ENCODE data around the gene DYNLT5.

DYNLT5 gene

GRCh38 chr1:66758241-66758755 is 6.0 kb downstream of the DYNLT5 start:
- H2AFZ ChIP-seq (ENCODE audit: low read depth, low read length), result no peak overlapping the region

DNA sequence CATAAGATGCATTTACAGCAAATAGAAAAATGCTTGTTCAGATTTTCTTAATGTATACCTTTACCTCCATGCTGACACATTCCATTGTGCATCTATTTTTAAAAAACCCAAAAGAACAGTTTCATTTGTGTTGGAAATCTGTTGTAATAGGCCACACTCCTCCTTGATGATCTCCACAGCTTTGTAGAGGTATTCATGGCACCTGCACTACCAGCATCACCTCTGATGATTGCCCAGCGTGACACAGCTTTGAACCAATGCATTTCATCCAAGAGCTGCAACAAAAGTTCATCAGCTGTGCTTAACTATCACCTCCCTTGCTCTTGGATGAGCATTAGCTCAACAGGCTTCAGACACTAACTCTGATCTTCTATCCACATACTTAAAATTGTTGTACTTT is 8.2 kb downstream of the DYNLT5 start:
- Histone ChIP-seq H3K4me3 (ENCODE audit: low read length) (no peak overlapping the region), H3K4me1 (ENCODE audit: insufficient read depth, low read length) (no peaks in the 10 kb centered on the region), H3K36me3 (ENCODE audit: insufficient read depth, low read length) (no peaks in the 10 kb centered on the region), H3K27me3 (ENCODE audit: insufficient read depth, low read length) (no peaks in the 10 kb centered on the region), H2AFZ (ENCODE audit: low read depth, low read length) (no peak overlapping the region), H3K9me3 (ENCODE audit: low read length) (no peaks in the 10 kb centered on the region)

More at GRCh38 chr1:66758241-66758755, 6.0 kb downstream of the DYNLT5 start:
- Histone ChIP-seq H3K36me3 (ENCODE audit: insufficient read depth, low read length) (no peaks in the 10 kb centered on the region), H3K4me1 (ENCODE audit: insufficient read depth, low read length) (no peaks in the 10 kb centered on the region), H3K4me3 (ENCODE audit: low read length) (no peak overlapping the region), H3K9me3 (ENCODE audit: low read length) (no peaks in the 10 kb centered on the region), H3K27me3 (ENCODE audit: insufficient read depth, low read length) (no peaks in the 10 kb centered on the region)

DNA sequence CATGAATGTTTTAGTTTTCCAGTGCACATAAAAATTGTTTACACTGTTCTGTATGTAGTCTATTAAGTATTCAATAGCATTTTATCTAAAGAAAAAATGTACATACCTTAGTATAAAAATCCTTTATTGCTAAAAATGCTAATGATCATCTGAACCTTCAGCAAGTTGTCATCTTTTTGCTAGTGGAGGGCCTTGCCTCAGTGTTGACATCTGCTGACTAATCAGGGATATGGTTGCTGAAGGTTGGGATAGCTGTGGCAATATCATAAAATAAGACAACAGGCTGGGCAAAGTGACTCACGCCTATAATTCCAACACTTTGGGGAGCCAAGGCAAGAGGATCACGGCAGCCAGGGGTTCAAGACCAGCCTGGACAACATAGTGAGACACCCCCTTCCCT is 9.0 kb downstream of the DYNLT5 start:
- no peaks in the 10 kb centered on the region for H3K36me3 ChIP-seq (ENCODE audit: insufficient read depth, low read length)
- no peak overlapping the region for H3K4me3 ChIP-seq (ENCODE audit: low read length)
- no peaks in the 10 kb centered on the region for H3K4me1 ChIP-seq (ENCODE audit: insufficient read depth, low read length)
- H3K9me3 ChIP-seq (ENCODE audit: low read length), result no peaks in the 10 kb centered on the region
- no peaks in the 10 kb centered on the region for H3K27me3 ChIP-seq (ENCODE audit: insufficient read depth, low read length)
- no peak overlapping the region for H2AFZ ChIP-seq (ENCODE audit: low read depth, low read length)

DNA sequence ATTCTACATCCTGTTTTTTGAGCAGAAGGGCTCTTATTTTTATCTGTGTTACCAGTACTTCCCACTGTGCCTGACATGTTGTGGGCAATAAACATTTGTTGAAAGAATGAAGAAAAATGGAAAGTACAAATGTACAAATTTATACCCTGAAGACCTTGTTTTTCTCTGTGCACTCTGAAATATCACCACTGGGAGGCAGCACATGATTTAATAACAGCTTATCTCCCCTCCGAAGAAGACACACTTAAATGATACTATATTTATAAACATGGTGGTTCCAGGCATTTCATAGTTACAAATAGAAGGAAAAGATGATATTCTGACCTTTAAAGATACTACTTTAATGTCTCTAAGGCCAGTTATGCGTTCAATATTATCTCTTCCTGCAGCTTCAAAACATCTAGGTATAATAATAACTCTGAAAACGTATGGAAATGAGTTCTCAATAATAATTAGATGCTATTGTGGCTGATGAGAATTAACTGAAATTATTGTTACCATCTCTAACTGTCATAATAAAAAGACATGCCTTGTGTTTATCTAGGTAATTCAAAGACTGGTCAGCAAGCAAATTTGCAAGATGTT is 12.8 kb downstream of the DYNLT5 start:
- H3K9me3 ChIP-seq (ENCODE audit: low read length), result no peaks in the 10 kb centered on the region
- H3K36me3 ChIP-seq (ENCODE audit: insufficient read depth, low read length), result no peaks in the 10 kb centered on the region

DNA sequence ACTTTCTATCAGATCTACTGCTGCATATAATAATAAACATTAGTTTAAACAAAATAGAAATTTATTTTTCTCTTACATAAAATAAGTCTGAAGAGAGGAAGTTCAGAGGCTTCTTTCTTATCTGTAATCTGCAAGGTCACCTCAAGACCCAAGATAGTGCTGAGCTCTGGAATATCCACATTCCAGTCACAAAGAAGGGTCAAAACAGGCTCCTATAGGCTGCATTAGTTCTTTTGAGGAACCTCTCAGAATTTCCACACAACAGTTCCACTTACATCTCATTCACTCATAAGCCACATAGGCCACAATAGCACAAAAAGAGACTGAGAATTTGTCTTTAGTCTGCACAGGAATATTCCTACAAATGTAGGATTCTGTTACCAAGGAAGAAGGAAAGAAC is 15.4 kb downstream of the DYNLT5 start:
- H3K27me3 ChIP-seq (ENCODE audit: insufficient read depth, low read length), result no peaks in the 10 kb centered on the region
- no peaks in the 10 kb centered on the region for H3K4me1 ChIP-seq (ENCODE audit: insufficient read depth, low read length)
- H3K4me3 ChIP-seq (ENCODE audit: low read length), result no peak overlapping the region
- no peaks in the 10 kb centered on the region for H3K9me3 ChIP-seq (ENCODE audit: low read length)
- H2AFZ ChIP-seq (ENCODE audit: low read depth, low read length), result no peak overlapping the region
- no peaks in the 10 kb centered on the region for H3K36me3 ChIP-seq (ENCODE audit: insufficient read depth, low read length)

More for the DNA sequence above, 12.8 kb downstream of the DYNLT5 start:
- no peaks in the 10 kb centered on the region for H3K4me1 ChIP-seq (ENCODE audit: insufficient read depth, low read length)
- H2AFZ ChIP-seq (ENCODE audit: low read depth, low read length), result no peak overlapping the region
- no peaks in the 10 kb centered on the region for H3K27me3 ChIP-seq (ENCODE audit: insufficient read depth, low read length)
- H3K4me3 ChIP-seq (ENCODE audit: low read length), result no peak overlapping the region

DNA sequence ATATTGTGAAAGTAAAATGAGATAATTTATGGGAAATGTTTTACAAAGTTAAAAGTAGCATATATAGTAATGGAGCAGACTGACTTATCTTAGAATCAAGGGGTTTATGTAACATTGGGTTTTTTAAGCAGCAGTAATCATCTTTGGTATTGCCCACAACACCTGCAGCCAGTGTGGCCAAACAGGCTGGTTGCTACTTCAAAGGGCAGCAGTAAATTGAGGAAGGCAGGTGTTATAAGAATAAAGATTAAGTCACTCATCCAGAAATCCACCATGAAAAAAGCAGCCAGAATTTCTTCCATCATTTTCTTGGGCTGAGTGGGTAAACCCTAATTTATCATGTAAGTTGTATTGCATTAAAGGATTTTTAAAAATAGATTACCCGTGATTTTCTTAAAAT is 16.7 kb downstream of the DYNLT5 start:
- H3K36me3 ChIP-seq (ENCODE audit: insufficient read depth, low read length), result no peaks in the 10 kb centered on the region

GRCh38 chr1:66769512-66770229 is 17.4 kb downstream of the DYNLT5 start:
- Histone ChIP-seq H3K9me3 (ENCODE audit: low read length) (no peaks in the 10 kb centered on the region), H3K4me1 (ENCODE audit: insufficient read depth, low read length) (no peaks in the 10 kb centered on the region), H3K36me3 (ENCODE audit: insufficient read depth, low read length) (no peaks in the 10 kb centered on the region), H3K4me3 (ENCODE audit: low read length) (no peak overlapping the region), H3K27me3 (ENCODE audit: insufficient read depth, low read length) (no peaks in the 10 kb centered on the region), H2AFZ (ENCODE audit: low read depth, low read length) (no peak overlapping the region)

More for the DNA sequence above, 16.7 kb downstream of the DYNLT5 start:
- Histone ChIP-seq H3K9me3 (ENCODE audit: low read length) (no peaks in the 10 kb centered on the region), H3K4me3 (ENCODE audit: low read length) (no peak overlapping the region), H2AFZ (ENCODE audit: low read depth, low read length) (no peak overlapping the region), H3K27me3 (ENCODE audit: insufficient read depth, low read length) (no peaks in the 10 kb centered on the region), H3K4me1 (ENCODE audit: insufficient read depth, low read length) (no peaks in the 10 kb centered on the region)

- H3K4me1 ChIP-seq (ENCODE audit: insufficient read depth, low read length), result no peaks in the 10 kb centered on the region
- no peaks in the 10 kb centered on the region for H3K36me3 ChIP-seq (ENCODE audit: insufficient read depth, low read length)
- H2AFZ ChIP-seq (ENCODE audit: low read depth, low read length), result no peak overlapping the region
- H3K27me3 ChIP-seq (ENCODE audit: insufficient read depth, low read length), result no peaks in the 10 kb centered on the region
- H3K9me3 ChIP-seq (ENCODE audit: low read length), result no peaks in the 10 kb centered on the region
- no peak overlapping the region for H3K4me3 ChIP-seq (ENCODE audit: low read length)
Measured at GRCh38 chr1:66770240-66770639, 18.0 kb downstream of the DYNLT5 start.

GRCh38 chr1:66770694-66771093 is 18.4 kb downstream of the DYNLT5 start:
- Histone ChIP-seq H2AFZ (ENCODE audit: low read depth, low read length) (no peak overlapping the region), H3K9me3 (ENCODE audit: low read length) (no peaks in the 10 kb centered on the region), H3K27me3 (ENCODE audit: insufficient read depth, low read length) (no peaks in the 10 kb centered on the region), H3K4me1 (ENCODE audit: insufficient read depth, low read length) (no peaks in the 10 kb centered on the region), H3K36me3 (ENCODE audit: insufficient read depth, low read length) (no peaks in the 10 kb centered on the region), H3K4me3 (ENCODE audit: low read length) (no peak overlapping the region)

DNA sequence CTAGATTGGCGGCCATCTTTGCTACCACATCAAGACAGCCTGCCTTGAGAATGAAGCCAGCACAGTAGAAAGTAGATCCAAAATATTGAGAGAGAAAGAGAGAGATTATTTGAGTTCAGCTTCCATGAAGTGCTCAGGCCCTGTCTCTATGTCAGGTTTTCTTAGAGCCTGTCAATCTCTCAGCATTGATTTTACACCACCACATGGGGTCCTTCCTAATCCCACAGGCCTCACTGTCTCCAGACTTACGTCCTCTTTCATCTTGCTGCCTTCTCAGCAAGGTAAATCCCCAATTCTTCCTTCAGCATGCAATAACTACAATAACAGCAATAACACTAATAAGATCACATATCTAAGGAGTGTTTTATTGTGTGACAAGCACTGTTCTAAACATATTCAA is 21.0 kb downstream of the DYNLT5 start:
- H3K27me3 ChIP-seq (ENCODE audit: insufficient read depth, low read length), result no peaks in the 10 kb centered on the region
- H3K9me3 ChIP-seq (ENCODE audit: low read length), result no peaks in the 10 kb centered on the region
- no peaks in the 10 kb centered on the region for H3K4me1 ChIP-seq (ENCODE audit: insufficient read depth, low read length)
- no peak overlapping the region for H2AFZ ChIP-seq (ENCODE audit: low read depth, low read length)
- no peak overlapping the region for H3K4me3 ChIP-seq (ENCODE audit: low read length)
- no peaks in the 10 kb centered on the region for H3K36me3 ChIP-seq (ENCODE audit: insufficient read depth, low read length)

- Histone ChIP-seq H2AFZ (ENCODE audit: low read depth, low read length) (no peak overlapping the region), H3K4me3 (ENCODE audit: low read length) (no peak overlapping the region), H3K4me1 (ENCODE audit: insufficient read depth, low read length) (no peaks in the 10 kb centered on the region), H3K9me3 (ENCODE audit: low read length) (no peaks in the 10 kb centered on the region), H3K27me3 (ENCODE audit: insufficient read depth, low read length) (no peaks in the 10 kb centered on the region), H3K36me3 (ENCODE audit: insufficient read depth, low read length) (no peaks in the 10 kb centered on the region)
Measured at GRCh38 chr1:66774438-66774837, 22.2 kb downstream of the DYNLT5 start.

DNA sequence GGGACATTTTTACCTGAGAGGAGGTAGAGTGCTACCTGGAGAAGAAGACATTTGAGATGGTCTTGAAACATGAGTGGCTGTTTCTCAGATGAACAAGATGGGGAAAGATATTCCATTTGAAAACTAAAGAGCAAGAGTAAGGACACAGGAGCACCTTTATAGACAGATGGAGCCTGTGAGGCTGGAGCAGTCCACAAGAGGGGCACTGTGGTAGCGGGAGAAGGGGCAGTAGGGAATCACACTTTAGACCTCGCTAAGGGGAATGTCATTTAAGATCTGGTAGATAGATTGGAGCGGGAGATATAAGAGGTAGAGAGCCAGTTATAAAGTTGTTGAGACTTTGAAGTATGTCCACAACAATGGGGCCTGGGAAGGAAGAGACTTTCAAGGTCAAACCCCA is 23.4 kb downstream of the DYNLT5 start:
- Histone ChIP-seq H2AFZ (ENCODE audit: low read depth, low read length) (no peak overlapping the region), H3K4me1 (ENCODE audit: insufficient read depth, low read length) (no peaks in the 10 kb centered on the region), H3K36me3 (ENCODE audit: insufficient read depth, low read length) (no peaks in the 10 kb centered on the region), H3K9me3 (ENCODE audit: low read length) (no peaks in the 10 kb centered on the region), H3K4me3 (ENCODE audit: low read length) (no peak overlapping the region), H3K27me3 (ENCODE audit: insufficient read depth, low read length) (no peaks in the 10 kb centered on the region)

- Histone ChIP-seq H2AFZ (ENCODE audit: low read depth, low read length) (no peak overlapping the region), H3K9me3 (ENCODE audit: low read length) (no peaks in the 10 kb centered on the region), H3K4me3 (ENCODE audit: low read length) (no peak overlapping the region), H3K27me3 (ENCODE audit: insufficient read depth, low read length) (no peaks in the 10 kb centered on the region), H3K4me1 (ENCODE audit: insufficient read depth, low read length) (no peaks in the 10 kb centered on the region), H3K36me3 (ENCODE audit: insufficient read depth, low read length) (no peaks in the 10 kb centered on the region)
Measured at GRCh38 chr1:66777831-66778230, 25.6 kb downstream of the DYNLT5 start.

Data from neuron (in vitro differentiated cells).